ENCODE data around the gene CABLES1.

DNA sequence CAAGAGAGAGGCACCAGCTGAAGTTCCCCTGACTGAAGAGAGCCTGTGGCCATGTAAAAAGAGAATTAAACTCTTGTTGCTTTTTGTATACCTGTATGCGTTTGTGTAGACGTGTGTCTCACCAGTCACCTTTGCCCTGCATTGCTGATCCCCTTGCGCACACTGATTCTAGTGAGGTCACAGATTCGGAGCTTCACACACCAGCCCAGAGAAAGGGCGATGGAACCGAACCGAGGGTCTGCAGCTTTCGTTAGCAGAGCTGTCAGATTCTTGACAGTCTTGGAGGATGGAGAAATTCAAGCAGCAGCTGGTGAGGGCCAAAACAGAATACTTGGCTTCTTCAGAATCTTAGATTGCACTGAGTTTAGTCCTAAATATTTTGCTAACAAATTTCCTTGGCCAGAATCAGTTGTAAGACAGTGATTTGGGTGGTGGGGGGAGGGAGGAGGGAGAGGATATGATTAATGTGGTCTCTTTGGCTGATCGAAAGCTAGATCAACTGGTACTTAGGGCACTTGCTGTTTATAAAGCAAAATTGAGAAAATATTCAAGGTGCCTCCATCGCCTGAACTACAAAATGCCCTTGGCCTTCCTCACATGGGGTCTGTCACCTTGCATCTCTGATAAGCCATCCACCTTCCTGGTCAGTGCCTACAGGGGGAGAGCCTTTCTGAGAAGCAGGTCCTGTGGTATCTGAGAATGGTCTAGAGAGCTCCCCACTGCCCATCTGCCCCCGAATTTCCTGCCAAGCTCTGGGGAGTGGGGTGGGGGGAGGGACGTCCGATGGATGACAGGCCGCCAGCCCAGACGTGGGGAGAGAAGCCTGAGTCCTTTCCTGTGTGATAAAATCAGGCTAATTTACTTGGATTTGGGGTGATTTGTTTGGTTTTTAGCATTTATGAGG, 123.5 kb downstream of the CABLES1 start:
- TF ChIP-seq, protein P1, sequence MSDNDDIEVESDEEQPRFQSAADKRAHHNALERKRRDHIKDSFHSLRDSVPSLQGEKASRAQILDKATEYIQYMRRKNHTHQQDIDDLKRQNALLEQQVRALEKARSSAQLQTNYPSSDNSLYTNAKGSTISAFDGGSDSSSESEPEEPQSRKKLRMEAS (IDR thresholded peaks at IDR 0.05) = no peak
- no peak for TF ChIP-seq POLR2A (IDR thresholded peaks at IDR 0.05; ENCODE audit: low read length)
